ENCODE data around the gene RASGRP1.
"Not testable (repeated sequence)": the region's sequence is repeated elsewhere in the genome, so short reads cannot be mapped to it uniquely, and the experiment has no call there.

RASGRP1 gene

DNA sequence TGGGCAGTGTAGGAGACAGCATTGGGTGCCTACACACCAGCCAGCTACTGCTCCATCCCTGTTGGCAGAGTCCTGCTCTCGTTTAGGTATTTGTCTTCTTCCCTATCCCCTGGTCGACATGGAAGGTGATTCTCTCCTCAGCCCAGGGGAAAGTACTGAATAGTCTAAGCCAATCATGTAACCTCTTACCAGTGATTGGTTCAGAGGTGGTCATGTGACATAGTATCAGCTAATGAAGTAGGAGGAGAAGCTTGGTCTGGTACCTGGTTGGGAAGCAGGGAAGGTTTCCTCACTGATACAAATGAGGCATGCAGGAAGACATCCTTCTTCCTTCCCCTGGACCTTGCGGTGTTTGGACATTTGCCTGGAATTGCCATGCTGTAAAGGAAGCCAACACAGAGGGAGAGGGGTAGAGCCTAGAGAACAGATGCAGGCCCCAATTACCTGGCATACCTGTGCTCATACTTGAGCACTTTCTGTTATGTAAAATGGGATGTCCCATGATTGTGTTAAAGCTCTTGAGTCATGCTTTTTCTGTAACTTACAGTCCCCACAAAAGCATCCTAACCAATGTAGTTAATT is 32.7 kb upstream of the RASGRP1 start:
- Histone ChIP-seq H2AFZ (ENCODE audit: low read depth, low read length) (no peak overlapping the region), H3K36me3 (ENCODE audit: insufficient read depth, low read length) (no peaks in the 10 kb centered on the region), H3K27me3 (ENCODE audit: insufficient read depth, low read length) (no peaks in the 10 kb centered on the region), H3K9me3 (ENCODE audit: low read length) (no peaks in the 10 kb centered on the region), H3K4me3 (ENCODE audit: low read length) (no peak overlapping the region), H3K4me1 (ENCODE audit: insufficient read depth, low read length) (no peaks in the 10 kb centered on the region)

DNA sequence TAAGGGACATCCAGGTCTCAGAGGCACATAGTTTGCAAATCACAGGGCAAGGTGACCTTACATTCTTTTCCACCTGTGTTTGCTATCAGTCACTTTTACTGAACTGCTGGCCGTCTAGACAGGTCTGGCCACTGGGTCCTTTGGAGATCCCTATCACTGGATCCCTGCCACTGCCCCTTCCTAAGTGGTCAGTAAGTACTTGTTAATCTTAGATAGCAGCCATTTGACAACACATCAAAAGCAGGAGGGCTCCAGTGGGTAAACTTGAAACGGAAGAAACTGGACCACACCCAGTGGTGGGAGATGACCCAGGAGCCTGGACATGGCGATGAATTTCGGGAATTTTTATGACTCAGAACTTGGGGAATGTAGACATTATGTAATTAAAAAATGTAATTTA is 28.9 kb upstream of the RASGRP1 start:
- Histone ChIP-seq H3K27me3 (ENCODE audit: insufficient read depth, low read length) (no peaks in the 10 kb centered on the region), H2AFZ (ENCODE audit: low read depth, low read length) (no peak overlapping the region), H3K4me3 (ENCODE audit: low read length) (no peak overlapping the region), H3K4me1 (ENCODE audit: insufficient read depth, low read length) (peaks cover 6% of the 10 kb centered on the region), H3K9me3 (ENCODE audit: low read length) (no peaks in the 10 kb centered on the region), H3K36me3 (ENCODE audit: insufficient read depth, low read length) (no peaks in the 10 kb centered on the region)

DNA sequence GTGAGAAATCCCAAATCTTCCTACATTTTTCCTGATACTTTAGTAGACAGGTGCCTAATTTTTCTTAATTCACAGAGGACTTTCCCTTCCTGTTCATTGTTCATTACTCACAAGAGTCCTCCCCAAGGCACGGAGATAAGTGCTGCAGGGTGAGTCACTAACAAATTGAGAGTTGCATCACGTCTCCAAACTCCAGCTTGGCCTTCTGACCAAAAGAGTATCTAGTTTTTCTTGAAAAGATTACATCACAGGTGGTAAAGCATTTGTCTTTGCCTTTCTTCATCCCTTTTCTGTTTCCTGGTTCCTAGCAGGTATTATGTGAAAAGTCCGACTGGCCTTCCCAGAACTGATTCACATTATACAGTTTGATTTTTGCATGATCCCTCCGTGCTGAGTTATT is 24.9 kb upstream of the RASGRP1 start:
- Histone ChIP-seq H3K27me3 (ENCODE audit: insufficient read depth, low read length) (no peaks in the 10 kb centered on the region), H3K9me3 (ENCODE audit: low read length) (no peaks in the 10 kb centered on the region), H3K4me3 (ENCODE audit: low read length) (no peak overlapping the region), H3K4me1 (ENCODE audit: insufficient read depth, low read length) (peaks cover 10% of the 10 kb centered on the region), H3K36me3 (ENCODE audit: insufficient read depth, low read length) (no peaks in the 10 kb centered on the region), H2AFZ (ENCODE audit: low read depth, low read length) (no peak overlapping the region)

DNA sequence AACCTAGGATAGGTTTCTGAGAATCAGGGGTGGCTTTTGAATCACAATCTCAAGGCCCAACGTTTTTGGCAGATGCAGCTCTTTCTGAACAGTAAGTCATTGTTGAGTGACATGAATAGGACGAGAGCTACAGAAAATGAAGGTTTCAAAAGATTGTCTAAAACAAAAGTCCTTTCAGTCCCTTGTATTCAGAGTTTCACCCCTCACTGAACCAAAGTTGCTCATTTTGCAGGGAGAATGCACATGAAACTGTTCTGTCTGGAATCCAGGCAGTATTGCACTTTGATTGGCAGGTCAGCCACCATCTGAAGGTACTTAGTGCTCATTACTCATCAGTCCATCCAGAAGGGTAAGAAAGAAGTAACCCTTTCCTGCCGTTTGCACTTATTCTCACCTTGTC is 24.1 kb upstream of the RASGRP1 start:
- Histone ChIP-seq H3K27me3 (ENCODE audit: insufficient read depth, low read length) (no peaks in the 10 kb centered on the region), H3K4me1 (ENCODE audit: insufficient read depth, low read length) (peaks cover 10% of the 10 kb centered on the region), H2AFZ (ENCODE audit: low read depth, low read length) (no peak overlapping the region), H3K4me3 (ENCODE audit: low read length) (no peak overlapping the region), H3K36me3 (ENCODE audit: insufficient read depth, low read length) (no peaks in the 10 kb centered on the region), H3K9me3 (ENCODE audit: low read length) (no peaks in the 10 kb centered on the region)

DNA sequence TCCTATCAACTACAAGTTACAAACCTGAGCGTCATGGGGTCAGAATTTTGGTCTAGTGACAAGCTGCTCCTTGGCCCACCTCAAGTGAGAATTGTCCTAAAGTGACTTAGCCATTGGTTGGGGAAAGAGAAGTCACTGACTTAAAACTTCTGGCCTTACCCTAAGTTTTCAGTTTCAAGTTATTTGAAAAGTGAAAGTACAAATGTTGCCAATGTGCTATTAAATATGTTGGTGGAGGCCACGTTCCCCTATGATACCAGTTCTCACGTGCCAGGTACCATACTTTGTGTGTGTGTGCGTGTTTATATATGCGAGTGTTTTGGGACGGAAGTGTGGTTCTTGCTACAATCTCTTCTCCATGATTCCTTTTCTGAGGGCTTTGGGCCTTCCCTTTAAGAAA is 22.6 kb upstream of the RASGRP1 start:
- Histone ChIP-seq H3K27me3 (ENCODE audit: insufficient read depth, low read length) (no peaks in the 10 kb centered on the region), H2AFZ (ENCODE audit: low read depth, low read length) (no peak overlapping the region), H3K4me1 (ENCODE audit: insufficient read depth, low read length) (peaks cover 10% of the 10 kb centered on the region), H3K36me3 (ENCODE audit: insufficient read depth, low read length) (no peaks in the 10 kb centered on the region), H3K4me3 (ENCODE audit: low read length) (no peak overlapping the region), H3K9me3 (ENCODE audit: low read length) (no peaks in the 10 kb centered on the region)

DNA sequence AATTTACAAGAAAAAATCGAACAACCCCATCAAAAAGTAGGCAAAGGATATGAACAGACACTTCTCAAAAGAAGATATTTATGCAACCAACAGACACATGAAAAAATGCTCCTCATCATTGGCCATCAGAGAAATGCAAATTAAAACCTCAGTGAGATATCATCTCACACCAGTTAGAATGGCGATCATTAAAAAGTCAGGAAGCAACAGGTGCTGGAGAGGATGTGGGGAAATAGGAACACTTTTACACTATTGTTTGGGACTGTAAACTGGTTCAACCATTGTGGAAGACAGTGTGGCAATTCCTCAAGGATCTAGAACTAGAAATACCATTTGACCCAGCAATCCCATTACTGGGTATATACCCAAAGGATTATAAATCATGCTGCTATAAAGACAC is 21.4 kb upstream of the RASGRP1 start:
- H3K36me3 ChIP-seq (ENCODE audit: insufficient read depth, low read length); H3K4me1 ChIP-seq (ENCODE audit: insufficient read depth, low read length): not testable (repeated sequence)

DNA sequence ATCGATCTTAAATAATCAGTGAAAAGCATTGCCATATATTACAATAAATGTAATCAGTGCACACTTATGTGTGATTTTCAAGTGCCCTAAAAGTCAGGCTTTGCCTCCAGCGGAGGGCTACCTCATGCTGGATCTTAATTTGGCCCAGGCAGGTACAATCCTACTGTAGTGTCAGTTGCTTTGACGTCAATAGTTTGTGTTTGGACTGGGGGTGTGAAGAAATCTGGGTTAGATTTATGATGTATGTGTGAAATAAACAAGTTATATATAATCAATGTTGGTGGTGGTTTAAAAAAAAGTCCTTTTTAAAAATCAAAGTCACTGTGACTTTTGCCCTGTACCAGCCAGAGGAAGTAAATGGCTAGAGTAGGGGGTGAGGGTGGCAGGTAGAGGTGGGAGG is 14.0 kb upstream of the RASGRP1 start:
- H3K4me1 ChIP-seq (ENCODE audit: insufficient read depth, low read length), result no peaks in the 10 kb centered on the region
- peaks cover 3% of the 10 kb centered on the region for H3K27me3 ChIP-seq (ENCODE audit: insufficient read depth, low read length)
- no peaks in the 10 kb centered on the region for H3K9me3 ChIP-seq (ENCODE audit: low read length)
- H3K4me3 ChIP-seq (ENCODE audit: low read length), result no peak overlapping the region
- H2AFZ ChIP-seq (ENCODE audit: low read depth, low read length), result no peak overlapping the region
- H3K36me3 ChIP-seq (ENCODE audit: insufficient read depth, low read length), result no peaks in the 10 kb centered on the region

More for the DNA sequence above, 21.4 kb upstream of the RASGRP1 start:
- not testable (repeated sequence) for H3K9me3 ChIP-seq (ENCODE audit: low read length); H3K27me3 ChIP-seq (ENCODE audit: insufficient read depth, low read length); H2AFZ ChIP-seq (ENCODE audit: low read depth, low read length); H3K4me3 ChIP-seq (ENCODE audit: low read length)

DNA sequence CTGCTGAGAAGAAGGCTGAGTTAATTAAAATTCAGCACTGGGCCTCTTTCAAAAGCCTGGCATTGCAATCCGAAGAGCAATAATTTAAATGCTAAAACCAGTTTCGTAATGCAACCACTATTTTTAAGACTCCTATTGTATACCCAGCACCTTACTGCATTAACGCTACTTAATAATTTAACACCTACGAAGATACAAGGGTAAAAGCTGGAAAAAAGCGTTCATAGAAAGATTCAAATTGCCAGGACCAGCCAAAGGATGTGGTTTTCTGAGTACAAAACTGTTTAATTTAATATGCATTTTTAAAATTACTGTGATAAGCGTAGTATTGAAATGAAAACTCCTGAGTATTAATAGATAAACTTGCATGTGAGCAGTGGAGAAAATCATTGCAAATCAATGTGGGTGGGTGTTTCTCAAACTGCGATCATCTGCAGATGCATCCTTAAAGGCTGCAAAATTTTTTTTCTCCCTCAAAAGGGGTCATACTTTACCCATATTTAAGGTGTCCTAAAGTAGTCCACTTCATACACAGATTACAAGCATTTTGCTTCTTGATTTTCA is 12.9 kb upstream of the RASGRP1 start:
- no peaks in the 10 kb centered on the region for H3K4me1 ChIP-seq (ENCODE audit: insufficient read depth, low read length)
- H3K4me3 ChIP-seq (ENCODE audit: low read length), result no peak overlapping the region
- no peaks in the 10 kb centered on the region for H3K9me3 ChIP-seq (ENCODE audit: low read length)
- peaks cover 3% of the 10 kb centered on the region for H3K27me3 ChIP-seq (ENCODE audit: insufficient read depth, low read length)
- H3K36me3 ChIP-seq (ENCODE audit: insufficient read depth, low read length), result no peaks in the 10 kb centered on the region
- H2AFZ ChIP-seq (ENCODE audit: low read depth, low read length), result no peak overlapping the region

DNA sequence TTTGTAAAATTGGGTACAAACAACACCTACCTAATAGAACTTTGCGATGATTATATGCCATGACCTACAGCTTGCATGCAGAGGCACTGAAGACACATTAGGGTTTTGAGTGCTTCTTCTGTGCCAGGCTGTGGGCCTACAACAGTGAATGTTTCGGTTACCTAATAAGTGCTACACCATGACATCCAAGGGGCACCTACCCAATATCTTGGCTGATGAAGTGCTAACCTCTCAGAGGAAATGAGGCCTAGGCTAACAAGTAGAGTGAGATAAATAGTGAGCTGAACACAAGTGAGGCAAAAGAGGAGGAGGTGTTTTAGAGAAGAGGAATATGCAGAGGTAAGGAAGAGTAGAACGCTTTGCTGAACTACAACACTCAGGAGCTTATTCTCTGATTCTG is 12.2 kb upstream of the RASGRP1 start:
- Histone ChIP-seq H2AFZ (ENCODE audit: low read depth, low read length) (no peak overlapping the region), H3K27me3 (ENCODE audit: insufficient read depth, low read length) (peaks cover 3% of the 10 kb centered on the region), H3K9me3 (ENCODE audit: low read length) (no peaks in the 10 kb centered on the region), H3K36me3 (ENCODE audit: insufficient read depth, low read length) (no peaks in the 10 kb centered on the region), H3K4me3 (ENCODE audit: low read length) (no peak overlapping the region), H3K4me1 (ENCODE audit: insufficient read depth, low read length) (no peaks in the 10 kb centered on the region)

DNA sequence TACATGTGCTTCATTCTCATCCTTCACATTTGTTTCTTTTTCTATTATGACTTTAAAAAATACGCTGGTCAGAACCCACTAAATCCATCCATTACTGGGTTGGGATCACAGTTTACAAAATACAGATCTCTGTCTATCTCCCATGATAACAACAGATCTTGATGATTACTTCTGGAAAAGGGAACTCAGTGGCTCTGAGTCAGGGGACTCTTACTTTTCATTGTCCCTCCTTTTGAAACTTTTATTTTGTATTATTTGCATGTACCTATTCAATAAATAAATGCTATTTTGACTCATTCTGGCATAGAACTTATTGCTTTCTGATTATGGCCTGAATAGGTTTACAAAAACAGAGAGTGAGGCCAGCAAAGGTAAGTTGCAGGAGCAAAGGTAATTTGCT is 11.6 kb upstream of the RASGRP1 start:
- Histone ChIP-seq H3K36me3 (ENCODE audit: insufficient read depth, low read length) (no peaks in the 10 kb centered on the region), H2AFZ (ENCODE audit: low read depth, low read length) (no peak overlapping the region), H3K4me1 (ENCODE audit: insufficient read depth, low read length) (no peaks in the 10 kb centered on the region), H3K4me3 (ENCODE audit: low read length) (no peak overlapping the region), H3K27me3 (ENCODE audit: insufficient read depth, low read length) (peaks cover 3% of the 10 kb centered on the region), H3K9me3 (ENCODE audit: low read length) (no peaks in the 10 kb centered on the region)

DNA sequence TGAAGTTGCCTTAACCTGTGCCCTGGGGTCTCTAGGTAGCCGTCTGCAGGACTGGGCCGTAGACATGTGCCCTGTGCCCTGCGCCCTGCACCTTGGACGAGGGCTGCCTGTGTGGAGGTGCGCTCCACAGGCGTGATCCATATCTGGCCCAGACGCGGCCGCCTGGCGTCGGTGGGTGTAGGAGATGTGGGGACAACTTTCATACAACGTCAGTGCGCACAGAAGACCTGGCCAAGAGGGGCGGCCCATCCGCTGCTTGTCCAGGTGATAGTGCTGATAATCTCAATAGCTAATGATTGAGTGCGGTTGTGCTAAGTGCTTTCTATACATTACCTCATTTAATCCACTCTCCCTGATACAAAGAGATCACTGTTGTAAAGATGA is 665 bp upstream of the RASGRP1 start:
- Histone ChIP-seq H3K4me1 (ENCODE audit: insufficient read depth, low read length) (peaks cover 2% of the 10 kb centered on the region), H3K9me3 (ENCODE audit: low read length) (no peaks in the 10 kb centered on the region), H3K4me3 (ENCODE audit: low read length) (no peak overlapping the region), H2AFZ (ENCODE audit: low read depth, low read length) (no peak overlapping the region), H3K36me3 (ENCODE audit: insufficient read depth, low read length) (no peaks in the 10 kb centered on the region), H3K27me3 (ENCODE audit: insufficient read depth, low read length) (peaks cover 40% of the 10 kb centered on the region)

DNA sequence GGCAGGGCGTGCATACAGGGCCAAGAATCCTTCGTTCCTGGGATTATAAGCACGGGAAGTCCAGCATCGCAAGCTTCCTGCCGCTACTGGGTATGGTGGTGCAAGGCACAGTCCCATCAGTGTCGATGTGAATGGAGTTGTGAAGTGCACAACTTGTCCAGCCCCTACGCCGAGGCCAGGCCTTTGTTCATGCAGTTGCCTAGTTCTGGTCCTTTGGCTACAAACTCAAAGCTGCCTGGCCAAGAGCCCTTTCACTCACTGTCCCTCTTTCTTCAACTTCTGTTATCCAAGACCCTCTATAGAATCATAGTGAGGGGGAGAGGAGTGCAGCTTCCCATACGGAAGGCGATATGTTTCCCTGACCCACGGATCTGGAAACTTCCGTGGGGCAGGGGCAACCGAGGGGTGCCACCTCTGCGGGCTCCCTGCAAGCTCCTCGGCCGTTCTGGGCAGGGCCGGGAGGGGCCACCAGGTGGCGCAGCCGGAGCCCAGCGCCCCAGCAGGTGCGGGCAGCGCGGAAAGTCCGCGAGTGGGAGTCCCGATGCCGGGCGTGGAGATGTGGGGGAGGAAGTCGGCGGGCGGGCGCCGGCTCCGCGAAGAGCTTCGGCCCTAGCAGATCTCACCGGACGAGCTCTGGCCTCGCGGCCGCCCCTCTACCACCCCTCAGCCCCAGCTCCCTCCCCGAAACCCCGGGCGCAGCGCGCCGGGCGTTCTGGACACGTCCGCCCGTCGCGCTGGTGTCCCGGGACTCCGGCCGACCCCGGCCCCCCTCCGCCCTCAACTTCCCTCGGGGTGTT is 693 bp downstream of the RASGRP1 start:
- H2AFZ ChIP-seq (ENCODE audit: low read depth, low read length), result peak overlapping the region; percentile 98
- H3K4me1 ChIP-seq (ENCODE audit: insufficient read depth, low read length), result peaks cover 2% of the 10 kb centered on the region
- peak overlapping the region; percentile 60 for H3K4me3 ChIP-seq (ENCODE audit: low read length)
- peaks cover 40% of the 10 kb centered on the region for H3K27me3 ChIP-seq (ENCODE audit: insufficient read depth, low read length)
- no peaks in the 10 kb centered on the region for H3K9me3 ChIP-seq (ENCODE audit: low read length)
- H3K36me3 ChIP-seq (ENCODE audit: insufficient read depth, low read length), result no peaks in the 10 kb centered on the region

DNA sequence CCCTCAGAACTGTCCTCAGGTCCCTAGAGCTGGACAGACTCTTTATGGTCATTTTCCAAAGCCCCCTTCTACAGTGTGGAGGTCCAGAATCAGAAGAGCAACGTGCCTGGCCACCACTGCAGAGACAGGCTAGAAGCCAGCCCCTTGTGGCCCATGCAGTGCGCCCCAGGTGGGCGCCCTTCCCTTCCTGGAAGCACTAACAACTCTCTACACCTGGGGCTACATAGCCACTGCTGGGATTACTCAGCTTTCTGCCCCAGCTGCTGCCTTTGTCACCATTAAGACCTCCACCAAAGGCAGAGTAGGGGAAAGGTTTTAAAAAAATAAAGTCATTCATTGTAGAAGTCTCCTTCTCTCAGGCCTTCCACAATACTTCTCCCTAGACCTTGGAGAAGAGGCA is 2.3 kb downstream of the RASGRP1 start:
- no peak overlapping the region for H3K4me3 ChIP-seq (ENCODE audit: low read length)
- peaks cover 40% of the 10 kb centered on the region for H3K27me3 ChIP-seq (ENCODE audit: insufficient read depth, low read length)
- H3K4me1 ChIP-seq (ENCODE audit: insufficient read depth, low read length), result peaks cover 2% of the 10 kb centered on the region
- no peaks in the 10 kb centered on the region for H3K9me3 ChIP-seq (ENCODE audit: low read length)
- no peak overlapping the region for H2AFZ ChIP-seq (ENCODE audit: low read depth, low read length)
- H3K36me3 ChIP-seq (ENCODE audit: insufficient read depth, low read length), result no peaks in the 10 kb centered on the region

All from neuron (in vitro differentiated cells).